G401 (cell line): ENCODE results near the gene PLCB4. TPM values are rescaled to one million over a fixed set of nuclear protein-coding genes. Genes with fewer than 3 reads are reported as not detected.
A peak's percentile ranks its signal among the peaks of the same experiment; 100 is the strongest.

ENCODE experiments used
- DNase-seq: peaks from one replicate; pipeline ENCODE4 v3.0.0-alpha.2; 2015; ENCODE audit warnings: low spot score
- in situ Hi-C: cut with HindIII; loops from 2 replicates; pipeline ENCODE4 v1.10.0; 2016; ENCODE audit warnings: low sequenced_read_pairs, mixed read lengths
- total RNA-seq: library from RNA; depleted of rRNA; stranded (reverse); fragments of >200 nt; shearing (Covaris generic); gene quantifications from 2 replicates; pipeline ENCODE4 v1.2.3, GENCODE V29; 2014

PLCB4 gene
- total RNA-seq, 1 experiment from 2014 or later, result 2.4 TPM

DNA sequence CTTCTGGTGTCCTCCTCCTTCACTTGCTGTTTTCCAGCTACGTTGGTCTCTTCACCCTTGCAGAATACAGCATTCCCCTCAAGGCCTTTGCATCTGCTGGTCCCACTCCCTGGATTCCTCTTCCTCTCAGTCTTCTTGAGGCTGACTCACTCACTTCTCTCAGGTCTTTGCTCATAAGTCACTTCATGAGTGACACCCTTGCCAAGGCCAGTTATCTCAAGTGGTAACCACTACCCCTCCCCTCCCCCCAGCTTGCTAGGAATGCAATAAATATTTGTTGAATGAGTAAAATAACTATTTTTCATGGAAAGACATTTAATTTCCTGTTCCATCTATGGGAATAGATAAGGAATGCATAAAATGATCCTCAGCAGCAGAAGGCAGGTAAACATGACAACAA lies 131.7 kb downstream of the PLCB4 start:
- in situ Hi-C loops, result no loop called here
- no peak for DNase-seq

DNA sequence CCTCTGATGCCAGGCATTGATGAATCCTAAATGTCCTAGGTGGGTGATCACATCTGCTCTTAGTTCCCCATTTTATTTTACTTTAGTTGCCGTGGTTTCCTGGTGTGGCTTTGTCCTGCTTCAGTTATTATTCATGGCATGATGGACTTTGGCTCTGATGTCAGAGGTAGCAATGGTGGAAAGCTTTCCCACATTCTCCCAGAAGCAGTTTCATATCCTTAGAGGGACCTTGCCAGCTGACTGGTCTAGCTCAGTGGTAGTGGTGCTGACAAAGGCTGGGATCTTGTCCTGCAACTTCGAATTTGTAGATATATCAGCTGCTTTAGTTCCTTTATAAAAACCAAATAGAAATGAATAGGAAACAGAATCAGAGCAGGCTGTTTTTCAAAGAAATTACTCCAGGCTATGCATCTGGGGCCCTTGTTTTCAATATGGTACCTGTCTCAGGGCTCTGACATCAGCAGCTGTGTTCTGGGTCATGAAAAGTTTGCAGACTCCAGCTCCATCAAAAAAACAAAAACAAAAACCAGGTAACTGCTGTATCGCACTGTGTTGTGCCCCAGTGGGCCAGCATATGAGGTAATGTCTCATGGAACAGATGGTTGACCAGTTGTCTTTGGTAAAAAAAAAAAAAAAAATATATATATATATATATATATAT lies 133.7 kb downstream of the PLCB4 start:
- DNase-seq, result no peak
- in situ Hi-C loops, result no loop called here

DNA sequence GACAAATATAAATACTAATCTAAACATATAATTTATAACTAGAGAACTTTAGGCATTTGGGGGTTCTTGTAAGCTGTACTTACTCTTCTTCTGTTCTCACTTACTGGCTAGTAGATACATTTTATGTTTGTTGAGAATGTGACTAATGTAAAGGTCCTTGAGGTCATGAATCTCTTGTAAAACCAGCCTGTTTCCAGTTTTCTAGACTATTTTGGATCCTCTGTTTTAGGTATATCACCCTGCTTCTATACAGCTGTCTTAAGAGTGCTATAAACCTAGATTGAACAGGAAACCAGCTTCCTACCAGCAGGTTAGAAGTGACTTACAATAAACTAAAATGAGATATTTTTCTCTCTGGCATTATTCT lies 134.2 kb downstream of the PLCB4 start:
- no peak for DNase-seq

DNA sequence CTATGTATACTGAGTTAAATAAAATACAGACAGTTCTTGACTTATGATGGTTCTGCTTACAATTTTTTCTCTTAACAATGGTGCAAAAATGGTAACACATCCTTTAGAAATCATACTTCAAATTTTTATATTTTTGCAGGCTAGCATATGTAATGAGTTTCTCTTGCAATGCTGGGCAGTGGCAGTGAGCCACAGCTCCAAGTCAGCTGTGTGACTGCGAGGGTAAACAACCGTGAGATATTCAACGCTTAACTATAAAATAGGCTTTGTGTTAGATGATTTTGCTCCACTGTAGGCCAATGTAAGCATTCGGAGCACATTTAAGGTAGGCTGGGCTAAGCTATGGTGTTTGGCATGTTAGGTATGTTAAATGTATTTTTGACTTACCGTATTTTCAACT lies 136.1 kb downstream of the PLCB4 start:
- peak; percentile 52 for DNase-seq
- in situ Hi-C loops, result no loop called here

More for the DNA sequence above, 134.2 kb downstream of the PLCB4 start:
- in situ Hi-C loops, result no loop called here

DNA sequence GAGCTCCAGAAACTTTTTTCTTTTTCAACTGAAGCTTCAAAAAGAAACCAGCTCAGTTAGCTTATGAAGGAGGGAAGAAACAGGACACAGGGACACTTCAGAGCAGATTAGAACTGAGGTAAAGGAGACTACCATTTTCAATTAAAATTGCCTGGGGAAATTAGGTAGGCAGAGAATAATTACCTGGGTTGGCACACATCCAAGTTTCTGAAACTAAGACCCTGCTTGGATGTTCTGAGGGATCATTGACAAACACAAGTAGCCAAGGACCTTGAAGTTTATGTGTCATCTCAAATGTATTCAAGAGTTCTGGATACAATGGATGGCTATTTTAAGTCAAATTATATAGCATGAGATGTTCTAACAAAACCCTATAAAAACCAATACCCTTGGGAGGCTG lies 137.6 kb downstream of the PLCB4 start:
- in situ Hi-C loops, result no loop called here
- DNase-seq, result no peak

DNA sequence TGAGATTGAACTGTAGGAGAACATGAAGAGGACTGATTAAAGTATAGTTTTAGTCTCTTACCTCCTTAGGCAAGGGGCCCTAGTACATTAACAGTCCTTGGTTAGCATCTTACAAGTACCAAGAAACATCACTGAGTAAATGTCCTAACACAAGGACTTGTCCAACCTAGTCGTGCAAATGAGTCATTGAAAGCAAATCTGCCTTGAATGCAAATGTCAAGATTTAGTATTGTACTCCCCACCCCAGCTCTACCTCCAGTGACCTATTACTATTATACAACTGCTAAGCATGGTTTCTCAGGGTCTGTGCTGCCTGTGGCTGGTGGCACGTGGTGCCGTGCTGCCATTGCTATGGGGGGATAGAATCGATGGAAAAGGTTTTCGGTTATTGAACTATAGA lies 138.4 kb downstream of the PLCB4 start:
- DNase-seq, result no peak
- in situ Hi-C loops, result no loop called here

DNA sequence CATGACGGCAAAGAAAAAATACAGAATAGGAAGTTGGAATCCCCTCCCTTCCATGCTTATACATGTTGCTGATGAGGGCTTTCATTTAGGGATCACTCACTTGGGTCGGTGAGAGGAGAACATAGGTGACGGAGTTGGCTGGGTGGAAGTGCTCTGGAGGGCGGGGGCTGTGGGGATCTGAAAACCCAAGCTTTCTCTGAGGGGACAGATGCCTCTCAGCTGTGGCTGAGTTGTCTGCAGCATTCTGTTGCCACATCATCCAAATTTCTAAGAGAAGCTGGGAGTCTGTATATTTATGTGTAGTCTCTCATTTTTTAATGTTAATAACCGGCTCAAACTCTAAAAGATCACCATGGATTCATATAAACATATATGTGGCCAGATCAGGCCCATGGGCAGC lies 141.5 kb downstream of the PLCB4 start:
- DNase-seq, result no peak
- in situ Hi-C loops, result no loop called here

DNA sequence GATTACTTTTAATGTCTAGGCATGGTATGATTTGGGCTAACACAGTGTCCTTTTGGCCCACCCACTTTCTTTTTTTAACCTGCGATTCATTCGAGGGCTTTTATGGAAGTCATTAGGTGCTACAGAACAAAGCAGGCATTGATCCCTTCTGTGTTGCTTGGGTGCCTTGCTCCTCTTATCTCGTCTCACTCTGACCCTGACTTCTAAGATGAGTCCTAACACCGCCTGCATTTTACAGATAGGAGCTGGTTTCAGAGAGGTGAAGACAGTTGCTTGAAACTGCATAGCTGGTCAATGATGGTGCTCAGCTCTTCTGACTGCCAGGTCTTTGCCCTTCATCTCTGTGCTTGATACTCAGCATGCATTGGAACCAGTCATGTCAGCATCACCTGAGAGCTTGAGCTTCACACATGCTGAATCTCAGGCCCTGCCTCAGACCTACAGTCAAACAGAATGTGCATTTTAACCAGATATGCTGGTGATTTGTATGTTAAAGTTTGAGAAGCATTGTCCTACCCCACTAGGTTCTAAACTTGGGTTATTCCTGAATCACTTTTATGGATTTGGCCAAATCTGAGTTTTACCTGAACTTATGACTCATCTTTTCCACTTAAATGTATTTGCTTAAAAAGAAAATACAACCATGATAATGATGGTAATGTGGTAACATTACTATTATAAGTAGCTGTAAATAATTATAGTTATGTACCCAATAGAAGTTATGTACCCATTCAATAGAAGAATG lies 142.3 kb downstream of the PLCB4 start:
- DNase-seq, result no peak
- in situ Hi-C loops, result no loop called here

DNA sequence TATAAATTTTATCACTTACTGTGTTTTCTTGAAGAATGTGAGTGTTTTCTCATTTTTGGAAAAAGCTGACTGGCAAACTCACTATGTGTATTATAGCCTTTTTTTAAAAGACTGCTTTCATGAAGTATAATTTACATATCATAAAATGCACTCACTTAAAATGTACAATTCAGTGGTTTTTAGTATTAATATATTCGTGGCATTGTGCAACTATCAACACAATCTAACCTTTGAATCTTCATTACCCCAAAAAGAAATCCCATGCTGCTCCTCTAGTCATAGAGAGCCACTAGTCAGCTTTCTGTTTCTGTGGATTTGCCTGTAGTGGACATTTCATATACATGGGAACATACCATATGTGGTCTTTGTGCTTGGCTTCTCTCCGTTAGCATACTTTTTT lies 143.8 kb downstream of the PLCB4 start:
- in situ Hi-C loops, result no loop called here
- no peak for DNase-seq

DNA sequence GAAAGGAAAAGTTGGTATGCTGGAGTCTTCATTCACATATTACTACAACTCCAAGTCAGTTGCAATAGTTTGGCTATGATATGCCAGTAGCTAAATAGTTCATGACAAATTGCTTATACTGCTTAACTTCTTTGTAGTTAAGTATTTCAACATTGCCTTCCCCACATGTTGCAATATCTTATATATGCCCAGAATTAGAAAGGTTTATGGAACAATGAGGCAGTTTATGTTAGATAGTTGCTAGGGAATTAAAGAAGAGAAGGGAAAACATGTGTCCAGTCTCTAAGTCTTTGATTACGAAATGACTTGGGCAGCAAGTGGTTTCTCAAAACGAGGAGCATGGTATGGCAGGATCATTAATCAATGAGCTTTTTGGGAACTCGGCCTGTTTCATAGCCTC lies 145.8 kb downstream of the PLCB4 start:
- no peak for DNase-seq
- in situ Hi-C loops, result no loop called here

DNA sequence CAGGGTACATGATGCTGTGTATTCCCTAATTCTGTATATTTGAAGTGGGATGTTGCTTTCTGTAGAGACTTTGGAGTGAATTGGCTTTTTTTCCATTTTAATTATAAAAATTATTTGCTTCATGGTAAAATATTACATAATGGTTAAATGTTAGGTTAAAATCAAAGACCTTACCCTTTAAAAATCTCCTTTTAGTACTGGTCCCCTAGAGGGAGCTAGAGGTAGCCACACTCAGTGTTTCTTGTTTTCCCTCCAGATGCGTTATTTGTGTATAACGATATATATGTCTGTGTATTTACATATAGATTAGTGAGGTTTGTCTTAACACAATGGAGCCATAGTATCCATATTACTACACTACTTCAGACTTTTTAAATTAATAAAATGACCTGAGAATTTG lies 146.7 kb downstream of the PLCB4 start:
- in situ Hi-C loops, result no loop called here
- no peak for DNase-seq

DNA sequence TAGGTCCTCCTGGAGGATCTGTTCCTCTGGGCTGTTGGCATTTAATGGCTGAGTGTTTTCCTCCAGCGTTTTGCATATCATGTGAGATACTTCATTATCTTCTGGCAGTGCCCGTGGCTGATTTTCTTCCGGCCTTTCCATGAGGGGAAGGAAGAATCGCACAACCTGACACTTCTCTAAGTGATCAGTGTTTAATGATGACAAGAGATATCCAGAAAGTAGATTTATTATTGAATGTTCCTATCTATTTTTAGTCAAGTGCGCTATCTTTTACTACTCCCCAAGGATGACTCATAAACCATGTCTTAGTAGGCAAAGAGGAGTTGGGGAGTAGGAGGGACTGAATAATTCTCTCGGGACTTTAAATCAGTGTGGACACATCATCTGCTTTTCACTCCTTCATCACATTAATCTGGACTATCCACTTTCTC lies 149.7 kb downstream of the PLCB4 start:
- in situ Hi-C loops, result no loop called here
- no peak for DNase-seq

DNA sequence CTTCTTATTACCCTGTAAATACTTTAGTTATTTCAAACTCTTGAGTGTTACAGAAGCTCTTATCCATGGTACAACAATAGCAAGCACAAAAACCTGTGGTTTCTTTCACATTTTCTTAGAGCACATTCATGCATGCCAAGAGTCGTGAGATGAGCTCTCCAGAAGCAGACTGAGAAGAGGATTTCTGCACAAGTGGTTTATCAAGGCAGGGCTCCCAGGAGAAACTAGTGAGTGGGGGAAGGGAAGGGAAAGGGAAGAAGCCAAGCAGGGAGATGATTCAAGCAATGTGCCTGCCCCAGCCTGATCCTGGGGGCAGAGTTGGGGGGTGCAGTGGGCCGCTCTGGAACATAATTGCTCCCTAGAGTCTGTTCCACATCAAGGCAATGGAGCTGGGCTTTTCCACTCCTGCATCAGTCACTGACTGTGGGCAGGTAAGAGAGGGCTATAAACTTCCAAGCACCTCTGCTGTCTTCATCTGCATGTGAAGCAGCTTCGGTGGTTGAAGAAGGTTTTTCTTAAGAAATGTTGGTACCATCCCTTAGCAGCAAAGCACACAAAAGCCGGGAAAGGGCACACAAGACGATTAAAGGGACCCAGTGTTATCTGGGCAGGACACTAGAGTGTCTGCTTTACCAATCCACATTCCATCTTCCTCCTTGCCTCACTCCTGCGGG lies 152.1 kb downstream of the PLCB4 start:
- in situ Hi-C loops, result no loop called here

DNA sequence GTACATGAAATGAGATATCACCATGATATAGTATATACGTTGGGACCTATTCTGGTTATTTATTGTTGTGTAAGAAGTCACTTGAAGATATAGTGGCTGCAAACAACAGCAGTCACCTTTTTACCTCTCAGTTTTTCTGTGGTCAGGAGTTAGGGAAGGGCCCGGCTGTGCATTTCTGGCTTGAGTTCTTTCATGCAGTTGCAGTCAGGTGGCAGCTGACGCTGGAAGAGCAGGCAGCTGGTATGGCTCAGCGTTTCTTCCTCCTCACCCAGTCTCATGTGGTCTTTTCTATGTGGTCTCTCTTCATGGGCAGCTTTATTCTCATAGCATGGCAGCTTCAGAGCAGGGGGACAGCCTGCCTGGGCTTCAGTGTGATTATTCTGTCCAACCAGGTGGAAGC lies 154.4 kb downstream of the PLCB4 start:
- DNase-seq, result no peak
- in situ Hi-C loops, result no loop called here

More for the DNA sequence above, 152.1 kb downstream of the PLCB4 start:
- no peak for DNase-seq

DNA sequence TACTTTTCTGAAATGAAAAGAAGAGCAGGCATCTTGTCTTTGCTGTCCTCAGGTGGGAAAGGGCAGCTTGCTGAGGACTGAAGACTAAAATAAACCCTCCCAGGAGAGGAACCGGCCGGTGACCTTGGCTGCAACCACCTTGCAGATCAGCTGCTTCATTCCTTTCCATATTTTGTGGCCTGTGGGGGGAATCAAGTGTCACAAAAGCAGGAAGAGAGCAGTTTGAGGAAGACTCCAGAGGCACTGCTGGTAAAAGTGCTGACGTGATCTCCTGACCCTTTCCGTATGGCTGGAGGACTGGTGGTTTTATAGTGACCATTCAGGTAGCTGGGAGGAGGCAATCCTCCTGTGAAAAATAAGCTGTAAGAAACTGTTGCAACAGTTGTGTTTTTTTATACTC lies 157.0 kb downstream of the PLCB4 start:
- in situ Hi-C loops, result no loop called here
- DNase-seq, result peak; percentile 80

DNA sequence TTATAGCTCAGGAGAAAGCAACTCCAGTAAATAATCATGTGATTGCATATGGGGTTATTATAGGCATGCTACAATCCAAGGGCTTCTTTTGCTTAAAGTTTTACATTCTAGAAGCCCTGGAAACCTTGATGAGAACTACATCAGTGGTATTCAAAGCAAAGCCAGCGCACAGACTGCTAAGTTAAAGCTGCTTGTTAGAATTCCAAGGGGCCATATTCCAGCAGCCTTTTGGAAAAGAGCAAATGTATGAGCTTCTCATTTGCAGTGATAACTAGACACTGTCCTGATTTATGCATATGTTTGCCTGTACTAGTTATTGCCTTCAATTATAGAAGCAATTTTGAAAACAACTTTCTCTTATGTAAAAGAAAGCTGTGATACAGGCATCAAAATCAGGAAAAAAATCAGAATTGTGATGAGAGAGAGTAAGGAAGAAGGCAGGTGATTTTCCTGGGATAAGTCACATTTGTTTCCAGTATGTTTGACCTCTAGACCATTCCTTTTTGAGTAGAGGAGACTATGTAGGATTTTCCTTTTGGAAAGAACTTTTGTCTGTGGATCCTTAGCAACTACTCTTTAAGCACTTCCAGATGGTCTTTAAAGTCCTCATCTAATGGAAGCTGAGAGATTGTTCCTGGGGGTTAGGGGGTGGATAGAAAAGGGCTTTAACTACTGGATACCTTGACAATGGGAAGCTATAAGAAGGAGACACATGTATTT lies 159.2 kb downstream of the PLCB4 start:
- DNase-seq, result no peak
- in situ Hi-C loops, result no loop called here

DNA sequence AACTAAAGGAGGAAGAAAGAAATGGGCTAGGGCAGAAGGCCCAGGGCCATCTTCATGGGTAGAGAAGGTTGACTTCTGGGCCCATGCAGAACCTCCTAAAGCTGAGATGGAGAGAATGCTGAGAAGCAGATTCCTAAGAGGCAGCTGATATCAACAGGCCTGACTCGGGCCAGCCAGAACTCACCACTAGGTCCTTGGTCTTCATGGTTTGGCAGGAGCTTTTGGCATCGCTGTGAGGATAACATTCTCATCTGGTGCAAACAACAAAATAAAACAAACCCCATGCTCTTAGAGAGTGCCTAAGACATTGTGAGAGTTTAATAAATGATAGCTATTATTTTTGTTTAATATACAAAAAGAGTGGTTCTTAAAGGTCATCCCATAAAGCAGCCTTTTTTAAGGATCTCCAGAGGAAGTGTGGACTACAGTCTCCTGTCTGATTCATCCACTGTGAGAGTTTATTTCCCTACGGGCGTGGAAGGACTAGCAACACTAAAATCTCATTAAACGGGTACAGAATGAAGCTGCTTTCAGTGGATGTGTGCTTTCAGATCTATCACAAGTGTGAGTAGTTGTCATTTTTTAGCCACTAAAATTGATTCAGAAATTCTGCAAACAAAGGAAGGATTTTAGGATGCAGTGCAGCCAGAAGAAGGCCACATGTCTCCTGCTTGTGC lies 160.0 kb downstream of the PLCB4 start:
- in situ Hi-C loops, result no loop called here

DNA sequence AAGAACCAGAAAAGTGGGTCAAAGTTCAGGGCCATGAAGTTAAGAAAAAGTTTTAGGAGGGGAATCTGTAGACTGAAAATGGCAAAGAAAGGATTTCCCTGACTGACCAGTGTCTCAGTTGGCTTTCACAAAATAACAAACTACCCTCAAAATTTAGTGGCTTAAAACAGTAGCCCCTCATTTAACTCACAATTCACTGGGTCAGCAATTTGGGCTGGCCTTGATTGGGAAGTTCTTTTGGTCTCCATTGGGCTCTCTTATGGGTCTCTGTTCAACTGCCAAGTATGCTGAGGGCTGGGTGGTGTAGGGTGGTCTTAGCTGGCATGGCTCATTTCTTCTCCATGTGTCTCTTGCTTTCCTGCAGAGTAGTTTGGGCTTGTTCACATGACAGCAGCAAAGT lies 161.5 kb downstream of the PLCB4 start:
- in situ Hi-C loops, result no loop called here
- DNase-seq, result no peak

More for the DNA sequence above, 160.0 kb downstream of the PLCB4 start:
- no peak for DNase-seq

DNA sequence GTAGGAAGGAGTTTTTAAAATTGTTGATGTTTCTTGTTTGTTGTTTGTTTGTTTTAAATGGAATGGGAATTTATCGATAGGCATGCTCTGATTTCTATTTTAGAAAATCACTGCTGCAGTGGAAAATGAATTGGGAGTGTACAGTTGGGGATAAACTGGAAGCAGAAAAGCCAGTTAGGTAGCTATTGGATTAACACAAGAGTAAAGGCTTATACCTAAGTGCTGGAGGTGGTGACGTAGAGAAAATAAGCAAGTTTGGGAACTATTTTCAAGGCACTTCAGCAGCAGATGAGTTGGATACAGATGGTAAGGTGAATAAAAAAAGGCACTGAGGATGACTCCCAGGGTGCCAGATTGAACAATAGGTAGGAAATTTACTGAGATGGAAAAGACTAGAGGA lies 164.9 kb downstream of the PLCB4 start:
- no peak for DNase-seq
- in situ Hi-C loops, result no loop called here
